Heart left ventricle (tissue), 16 donors: ENCODE measurements around the gene SERPINB5. TPM values are rescaled to one million over a fixed set of nuclear protein-coding genes. Genes with fewer than 3 reads are reported as not detected.

ENCODE experiments used
- ATAC-seq, 4 donors: fragments of 200-7000 bp; cut with Tn5 transposase; one replicate each; pipeline ENCODE4 v1.9.1; 2020 to 2022; ENCODE audit warnings: moderate library complexity in 4 of 4, mild to moderate bottlenecking in 3 of 4, moderate number of reproducible peaks in 1 of 4
- DNase-seq, 5 donors: peaks; one replicate each; pipeline ENCODE4 v3.0.0-alpha.2; 2020
- H3K27ac ChIP-seq, 12 donors: fragments of 200-600 bp; sonication (generic) in 4 of 12; one replicate each; pipeline versions ENCODE4 v1.5.0 to v1.8.0; 2016 to 2022; ENCODE audit warnings: mild to moderate bottlenecking in 2 of 12
- H3K27me3 ChIP-seq, 9 donors: fragments of 200-600 bp; sonication (generic) in 2 of 9; one replicate each; pipeline versions ENCODE4 v1.5.1 to v1.8.0; 2016 to 2022; ENCODE audit warnings: mild to moderate bottlenecking in 3 of 9
- H3K36me3 ChIP-seq, 9 donors: fragments of 200-600 bp; sonication (generic) in 2 of 9; one replicate each; pipeline versions ENCODE4 v1.5.0 to v1.8.0; 2018 to 2022; ENCODE audit warnings: mild to moderate bottlenecking in 2 of 9
- H3K4me1 ChIP-seq, 12 donors: fragments of 200-600 bp; sonication (generic) in 4 of 12; one replicate each; pipeline versions ENCODE4 v1.5.0 to v1.8.0; 2016 to 2022; ENCODE audit warnings: mild to moderate bottlenecking in 3 of 12
- H3K4me3 ChIP-seq, 12 donors: fragments of 200-600 bp; sonication (generic) in 4 of 12; one replicate each; pipeline versions ENCODE4 v1.5.0 to v1.8.0; 2017 to 2022; ENCODE audit warnings: mild to moderate bottlenecking in 9 of 12, moderate library complexity in 4 of 12
- H3K9me3 ChIP-seq, 12 donors: fragments of 200-600 bp; sonication (generic) in 4 of 12; one replicate each; pipeline versions ENCODE4 v1.5.0 to v1.8.0; 2016 to 2022; ENCODE audit warnings: mild to moderate bottlenecking in 1 of 12
- POLR2A ChIP-seq, 2 donors: fragments of 450-650 bp; IDR thresholded peaks; one replicate each; pipeline ENCODE4 v1.6.1; 2017; ENCODE audit warnings: antibody characterized with exemption in 2 of 2, mild to moderate bottlenecking in 2 of 2, moderate library complexity in 2 of 2
- WGBS, 4 donors: extraction: QIAGEN DNeasy Blood & Tissue Kit in 2 of 4; methylation state at CpG; one replicate each; pipeline versions ENCODE4 v1.1.5 to v1.1.7; 2013 to 2018; 5-methylcytosine and 5-hydroxymethylcytosine counted together
- intact Hi-C, 10 donors: fragments of 100-400 bp; cut with DNase I; formaldehyde crosslinking; loops; one replicate each; pipeline versions ENCODE4 v1.11.1 to v1.14.2; 2022
- polyA plus RNA-seq, 2 donors: library from polyadenylated mRNA; stranded (reverse); fragments of 200-250 nt; gene quantifications; one replicate each; pipeline ENCODE4 v1.2.3, GENCODE V29; 2013
- total RNA-seq, 9 donors: library from RNA; depleted of rRNA in 2 of 9; stranded (reverse); fragments of >200 nt in 2 of 9; fragmentation: NEBNext Ultra II Directional in 3 of 9; extraction: Animal tissue kit (Norgen Biotek cat#: 25700) in 3 of 9; gene quantifications; one replicate each; pipeline versions ENCODE4 v1.1.0 to v1.2.4, GENCODE V29; 2016 to 2023
- TF ChIP-seq, protein P1 (sequence below), 12 donors: fragments of 200-600 bp; sonication (generic) in 4 of 12; IDR thresholded peaks; one replicate each; pipeline versions ENCODE4 v1.5.0 to v1.8.0; 2018 to 2022; ENCODE audit warnings: antibody characterized with exemption in 12 of 12, mild to moderate bottlenecking in 5 of 12
- donor health status: ischemic (EF 13 %, LVEDD 7.1; RV severe dilation, severe dysfunction).
- donor health status: healthy with polysubstance abuse.
- donor health status: DM: no; HTN: yes; CAD: no.
- donor health status: DM: no; HTN: no; CAD: no.
- donor health status: ischemic (EF 25% LVEDD 6.9; RV normal size, moderate dysfunction).
- donor health status: ischemic (EF 25% LVEDD 5.7; RV mildly dilated, moderate dysfunction).
- donor health status: healthy.
- donor health status: DM: yes; HTN: yes; CAD: no.
- donor health status: ischemic (EF 35%, LVEDD 5.7; RV mildly dilated, moderate dysfunction).
- donor health status: nonischemic (EF 11% LVEDD 7.7; RV severe dilation, severe dysfunction).
- donor health status: DM: yes; HTN: yes; CAD: no.
- donor health status: PGD.
- donor health status: ischemic (EF 29% LVEDD 5.4; RV normal size, mild dysfunction).
- donor health status: nonischemic (EF 23%, LVEDD 6.1; RV moderate dilation, normal function).

The SERPINB5 gene
- total and polyA plus RNA-seq, 11 donors, result not detected

DNA sequence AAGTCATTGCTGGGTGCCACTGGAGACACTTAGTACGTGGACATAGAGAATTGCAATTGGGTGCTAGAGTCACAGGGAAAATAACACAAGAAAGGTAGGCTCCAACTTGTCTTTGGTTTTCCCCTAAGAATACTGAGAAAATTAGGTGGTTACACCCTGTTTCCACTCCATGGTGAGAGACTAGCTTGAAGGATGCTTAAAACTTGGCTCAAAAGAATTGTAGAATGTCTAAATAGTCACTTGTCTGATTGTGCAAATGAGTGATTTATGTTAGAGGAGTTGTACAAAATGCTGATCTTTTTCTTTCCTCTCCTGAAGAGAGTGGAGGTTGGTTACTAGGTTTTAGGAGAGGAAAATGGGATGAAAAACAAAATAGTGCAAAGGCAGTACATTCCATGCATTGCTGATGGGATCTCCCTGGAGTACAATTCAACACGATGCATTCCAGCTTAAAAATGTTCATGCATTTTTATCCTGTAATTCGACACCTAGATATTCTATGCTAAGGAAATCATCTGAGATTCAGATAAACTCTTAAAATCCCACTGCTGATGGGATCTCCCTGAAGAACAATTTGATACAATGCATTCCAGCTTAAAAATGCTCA is 63.2 kb downstream of the SERPINB5 start:
- H3K9me3 ChIP-seq, result peaks cover 0 to 3% (median 0%) of the 10 kb centered on the region in 12 donors
- no peak for ATAC-seq
- no peak for TF ChIP-seq POLR2A (IDR thresholded peaks at IDR 0.05)
- H3K4me3 ChIP-seq, result no peak overlapping the region
- 47 to 58% (median 54%) methylated on average over 3 of the region's 3 CpGs for WGBS, 4 donors
- no peaks in the 10 kb centered on the region for H3K4me1 ChIP-seq
- no peaks in the 10 kb centered on the region for H3K27me3 ChIP-seq
- no peak for DNase-seq
- no peaks in the 10 kb centered on the region for H3K36me3 ChIP-seq
- intact Hi-C loops, result loop anchor here in 1 of 10 donors (5.0 kb wide), 1 partner anchor 117 kb away; no protein-coding TSS in a partner anchor
- no peak overlapping the region for H3K27ac ChIP-seq

GRCh38 chr18:63542069-63542468 is 65.3 kb downstream of the SERPINB5 start, which contains the start of gene SERPINB12:
TSS of gene SERPINB12 (plus strand) at chr18:63542369. CDS start at chr18:63556160, 13,791 bp downstream.
- 46 to 61% (median 53%) methylated on average over 1 of the region's 1 CpG for WGBS, 4 donors

GRCh38 chr18:63544017-63544416 is 67.3 kb downstream of the SERPINB5 start:
- no peak for TF ChIP-seq POLR2A (IDR thresholded peaks at IDR 0.05)
- TF ChIP-seq, protein P1, sequence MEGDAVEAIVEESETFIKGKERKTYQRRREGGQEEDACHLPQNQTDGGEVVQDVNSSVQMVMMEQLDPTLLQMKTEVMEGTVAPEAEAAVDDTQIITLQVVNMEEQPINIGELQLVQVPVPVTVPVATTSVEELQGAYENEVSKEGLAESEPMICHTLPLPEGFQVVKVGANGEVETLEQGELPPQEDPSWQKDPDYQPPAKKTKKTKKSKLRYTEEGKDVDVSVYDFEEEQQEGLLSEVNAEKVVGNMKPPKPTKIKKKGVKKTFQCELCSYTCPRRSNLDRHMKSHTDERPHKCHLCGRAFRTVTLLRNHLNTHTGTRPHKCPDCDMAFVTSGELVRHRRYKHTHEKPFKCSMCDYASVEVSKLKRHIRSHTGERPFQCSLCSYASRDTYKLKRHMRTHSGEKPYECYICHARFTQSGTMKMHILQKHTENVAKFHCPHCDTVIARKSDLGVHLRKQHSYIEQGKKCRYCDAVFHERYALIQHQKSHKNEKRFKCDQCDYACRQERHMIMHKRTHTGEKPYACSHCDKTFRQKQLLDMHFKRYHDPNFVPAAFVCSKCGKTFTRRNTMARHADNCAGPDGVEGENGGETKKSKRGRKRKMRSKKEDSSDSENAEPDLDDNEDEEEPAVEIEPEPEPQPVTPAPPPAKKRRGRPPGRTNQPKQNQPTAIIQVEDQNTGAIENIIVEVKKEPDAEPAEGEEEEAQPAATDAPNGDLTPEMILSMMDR (IDR thresholded peaks at IDR 0.05), result no peak
- H3K4me3 ChIP-seq, result no peak overlapping the region
- no peaks in the 10 kb centered on the region for H3K36me3 ChIP-seq
- no peaks in the 10 kb centered on the region for H3K4me1 ChIP-seq
- no peak overlapping the region for H3K27ac ChIP-seq
- no peaks in the 10 kb centered on the region for H3K9me3 ChIP-seq
- no peaks in the 10 kb centered on the region for H3K27me3 ChIP-seq
- intact Hi-C loops, result no loop called here
- ATAC-seq, result no peak
- no peak for DNase-seq
- 90 to 96% (median 91%) methylated on average over 2 of the region's 2 CpGs for WGBS, 4 donors

More at GRCh38 chr18:63542069-63542468, 65.3 kb downstream of the SERPINB5 start, which contains the start of gene SERPINB12:
- H3K9me3 ChIP-seq, result peaks cover 0 to 2% (median 0%) of the 10 kb centered on the region in 12 donors
- no peaks in the 10 kb centered on the region for H3K4me1 ChIP-seq
- H3K27ac ChIP-seq, result no peak within 1 kb of the TSS
- DNase-seq (no peak), ATAC-seq (no peak)
- intact Hi-C loops, result no loop called here
- H3K27me3 ChIP-seq, result no peaks in the 10 kb centered on the region
- no peak for TF ChIP-seq POLR2A (IDR thresholded peaks at IDR 0.05)
- TF ChIP-seq, protein P1 (IDR thresholded peaks at IDR 0.05), result no peak
- H3K4me3 ChIP-seq, result no peak within 1 kb of the TSS
- H3K36me3 ChIP-seq, result no peaks in the 10 kb centered on the region

DNA sequence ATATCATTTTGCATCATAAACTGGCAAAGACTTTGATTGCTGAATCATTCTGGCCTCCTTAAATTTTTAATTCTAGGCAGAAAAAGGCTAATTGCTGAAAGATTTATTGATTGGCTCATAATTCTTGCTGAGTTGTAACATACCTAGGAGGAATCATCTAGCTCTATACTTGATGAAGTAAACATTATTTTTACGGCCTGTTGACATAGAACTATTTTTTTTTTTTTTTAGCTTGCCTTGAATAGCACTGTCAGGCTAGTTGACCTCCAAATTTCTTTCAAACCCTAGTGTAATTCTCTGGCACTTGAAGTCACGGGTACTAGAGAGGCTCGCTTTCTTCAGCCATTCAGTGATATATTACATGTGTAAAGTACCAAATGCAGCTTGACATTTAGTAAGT is 68.2 kb downstream of the SERPINB5 start:
- WGBS, 4 donors, result 82 to 88% (median 83%) methylated on average over 3 of the region's 3 CpGs
- Histone ChIP-seq H3K4me1 (no peaks in the 10 kb centered on the region), H3K9me3 (no peaks in the 10 kb centered on the region), H3K36me3 (no peaks in the 10 kb centered on the region), H3K27me3 (no peaks in the 10 kb centered on the region), H3K27ac (no peak overlapping the region), H3K4me3 (no peak overlapping the region)
- no peak for TF ChIP-seq POLR2A (IDR thresholded peaks at IDR 0.05)
- TF ChIP-seq, protein P1 (IDR thresholded peaks at IDR 0.05), result no peak
- ATAC-seq, result no peak
- intact Hi-C loops, result no loop called here
- no peak for DNase-seq
